GM23248 (cell line): ENCODE data around the gene DCLK3.

Experiments used
- EZH2 ChIP-seq: fragments of 200-600 bp; sonication (generic); IDR thresholded peaks from 2 replicates; pipeline ENCODE4 v1.6.1; 2018; ENCODE audit warnings: antibody characterized with exemption, mild to moderate bottlenecking; ENCODE audit not compliant: insufficient read depth, poor library complexity, severe bottlenecking
- EZH2phosphoT487 ChIP-seq: fragments of 200-600 bp; sonication (generic); IDR thresholded peaks from 2 replicates; pipeline ENCODE4 v1.6.1; 2018; ENCODE audit warnings: antibody characterized with exemption, moderate library complexity, mild to moderate bottlenecking, low read depth; ENCODE audit not compliant: insufficient read depth

DNA sequence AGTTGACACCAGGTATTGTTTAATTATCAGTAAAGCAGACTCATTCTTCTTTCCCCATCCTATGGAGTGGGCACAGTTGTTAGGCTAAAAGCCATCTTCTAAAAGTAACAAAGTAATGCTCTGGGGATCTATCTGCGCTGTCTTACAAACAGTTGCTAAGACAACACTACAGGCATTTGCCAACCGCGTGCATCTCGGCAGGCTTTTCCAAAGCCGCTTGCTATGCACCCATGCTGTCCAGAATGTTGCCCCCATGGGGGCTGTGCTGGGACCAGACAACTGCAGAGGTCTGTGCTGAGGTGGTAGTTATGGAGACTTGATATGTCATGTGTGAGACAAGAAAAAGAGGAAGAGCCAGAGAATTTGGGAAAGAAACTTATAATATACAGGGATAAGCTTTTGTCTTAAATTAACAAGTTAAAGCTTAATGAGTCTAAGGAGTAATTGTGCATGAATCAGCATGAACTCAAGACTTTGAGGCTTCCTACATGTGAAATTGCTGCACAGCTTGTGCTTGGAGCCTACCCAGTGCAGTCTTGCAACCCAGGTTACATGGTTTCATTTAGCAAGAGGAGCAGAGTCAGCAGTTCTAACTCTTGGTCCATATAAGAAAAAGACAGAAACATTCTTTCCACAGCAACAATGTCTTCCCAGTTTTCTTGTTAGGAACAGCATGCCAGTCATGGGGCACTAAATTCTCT lies 38.9 kb upstream of the DCLK3 start:
- TF ChIP-seq EZH2phosphoT487 (no peak), EZH2 (no peak)
